GM19372 (cell line): ENCODE data around the gene GSTA1.
"Not testable (repeated sequence)": the region's sequence is repeated elsewhere in the genome, so short reads cannot be mapped to it uniquely, and the experiment has no call there.

Experiments used
- ATAC-seq: cut with Tn5 transposase; IDR thresholded peaks from one replicate; pipeline ENCODE4 v1.9.1; 2021; ENCODE audit warnings: mild to moderate bottlenecking, low read depth, moderate library complexity; ENCODE audit not compliant: unreplicated experiment

GSTA1 gene

DNA sequence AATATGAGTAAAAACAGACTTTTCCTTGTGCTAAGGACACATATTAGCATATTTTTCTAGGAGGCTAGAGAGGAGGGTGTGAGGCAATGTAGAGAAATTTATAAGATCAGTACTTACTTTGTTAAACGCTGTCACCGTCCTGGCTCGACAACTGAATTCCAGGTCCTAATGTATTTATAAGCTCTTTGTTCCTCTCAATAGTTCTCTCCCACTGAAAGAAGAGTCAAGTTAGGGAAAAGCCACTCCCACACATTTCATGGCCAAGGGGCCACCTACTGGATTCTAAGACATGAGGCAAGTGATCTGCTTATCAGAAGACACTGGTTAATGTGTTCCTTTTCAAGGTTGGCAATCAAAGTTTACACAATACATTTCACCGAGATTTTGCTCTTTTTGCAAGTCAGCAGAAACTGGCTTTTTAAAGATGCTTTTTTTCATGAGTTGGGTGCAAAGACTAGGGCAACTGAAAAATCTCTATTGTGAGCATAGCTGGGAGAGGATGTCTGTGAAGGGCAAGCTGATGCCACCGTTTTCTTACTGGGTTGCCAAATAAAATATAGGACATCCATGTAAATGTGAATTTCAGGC lies at the start of gene GSTA1:
GSTA1 (minus strand) TSS at position 149 of the 588 bp plus-strand sequence. CDS start 4,549 bp downstream, outside the sequence.
- not testable (repeated sequence) for ATAC-seq

DNA sequence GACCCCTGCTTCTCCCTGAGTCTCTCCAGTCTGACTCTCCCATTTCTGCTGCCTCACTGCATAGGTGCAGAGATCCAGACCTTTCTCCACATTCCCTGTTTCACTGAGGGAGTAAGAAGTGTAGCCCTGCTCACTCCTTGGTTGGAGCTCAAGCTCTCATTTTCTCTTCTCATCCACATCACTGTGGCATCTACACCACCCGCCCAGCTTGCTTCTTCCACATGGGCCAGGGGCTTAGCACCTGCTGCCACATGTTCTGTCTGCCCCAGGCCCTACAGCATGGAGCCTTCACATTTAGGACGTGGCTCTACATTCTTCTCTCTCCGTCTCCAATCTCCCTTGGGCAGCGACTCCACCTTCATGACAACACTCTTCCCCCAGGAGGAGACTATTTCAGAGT lies 45.5 kb upstream of the GSTA1 start:
- ATAC-seq, result no peak

DNA sequence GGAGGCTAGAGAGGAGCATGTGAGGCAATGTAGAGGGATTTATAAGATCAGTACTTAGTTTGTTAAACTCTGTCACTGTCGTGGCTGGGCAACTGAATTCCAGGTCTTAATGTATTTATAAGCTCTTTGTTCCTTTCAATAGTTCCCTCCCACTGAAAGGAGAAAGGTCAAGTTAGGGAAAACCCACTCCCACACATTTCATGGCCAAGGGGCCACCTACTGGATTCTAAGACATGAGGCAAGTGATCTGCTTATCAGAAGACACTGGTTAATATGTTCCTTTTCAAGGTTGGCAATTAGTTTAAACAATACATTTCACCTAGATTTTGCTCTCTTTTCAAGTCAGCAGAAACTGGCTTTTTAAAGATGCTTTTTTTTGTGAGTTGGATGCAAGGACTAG lies 42.4 kb upstream of the GSTA1 start:
- no peak for ATAC-seq

DNA sequence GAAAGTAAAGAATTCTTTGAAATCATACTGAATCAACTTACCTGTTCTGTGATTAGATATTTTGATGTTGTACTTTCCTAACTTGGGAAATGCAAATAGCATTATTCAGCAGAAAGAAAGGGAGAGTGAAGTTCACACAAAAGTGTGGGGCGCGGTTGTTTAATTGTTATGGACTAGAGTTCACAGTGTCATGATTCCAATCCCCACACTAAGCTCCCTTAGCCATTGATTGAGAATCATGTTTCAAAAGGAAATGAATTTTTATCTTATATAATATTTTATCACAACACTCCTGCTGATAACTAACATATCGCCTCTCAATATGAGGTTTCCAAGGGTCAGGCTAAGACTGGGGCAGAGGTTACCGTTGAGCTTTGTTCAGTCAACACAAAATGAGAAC lies 40.0 kb upstream of the GSTA1 start:
- no peak for ATAC-seq

DNA sequence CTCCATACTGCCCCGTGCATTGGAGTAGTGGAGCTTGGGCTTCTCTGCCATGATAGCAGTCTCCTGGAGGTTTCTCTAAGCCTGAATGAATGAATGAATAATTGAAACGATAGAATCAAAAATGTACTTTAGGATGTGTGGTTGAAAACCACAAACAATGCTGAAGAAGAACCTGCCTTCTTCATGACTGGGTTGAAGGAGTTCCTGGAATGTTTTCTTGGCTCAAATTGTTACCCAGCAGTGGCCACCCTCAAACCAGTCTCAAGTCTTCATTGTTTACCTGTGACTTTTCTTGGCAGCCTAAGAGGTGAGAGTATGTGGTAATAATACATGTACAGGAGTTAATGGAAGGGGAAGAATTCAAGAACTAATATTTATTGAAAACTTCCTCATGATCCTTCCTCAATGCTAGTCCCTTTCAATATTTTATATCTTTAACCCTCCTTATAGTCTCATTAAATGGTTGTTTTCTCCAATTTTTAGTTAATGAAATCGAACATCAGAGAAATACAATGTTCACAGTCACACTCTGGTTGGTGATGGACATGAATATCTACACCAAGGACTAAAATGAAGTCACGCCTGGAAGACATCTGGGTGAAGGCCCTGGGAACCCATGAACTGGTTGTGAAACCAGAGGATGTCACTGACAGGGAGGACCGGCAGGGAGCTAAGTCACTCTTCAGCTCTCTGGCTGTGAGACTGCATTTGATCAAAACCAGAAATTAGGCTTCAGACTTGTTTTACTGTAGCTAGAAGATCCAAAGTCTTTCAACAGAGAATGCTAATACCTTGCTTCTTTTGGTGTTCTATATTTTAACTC lies 37.4 kb upstream of the GSTA1 start, which contains the start of gene GSTA5:
GSTA5 (minus strand) TSS at position 51 of the 823 bp plus-strand sequence.
- no peak for ATAC-seq

DNA sequence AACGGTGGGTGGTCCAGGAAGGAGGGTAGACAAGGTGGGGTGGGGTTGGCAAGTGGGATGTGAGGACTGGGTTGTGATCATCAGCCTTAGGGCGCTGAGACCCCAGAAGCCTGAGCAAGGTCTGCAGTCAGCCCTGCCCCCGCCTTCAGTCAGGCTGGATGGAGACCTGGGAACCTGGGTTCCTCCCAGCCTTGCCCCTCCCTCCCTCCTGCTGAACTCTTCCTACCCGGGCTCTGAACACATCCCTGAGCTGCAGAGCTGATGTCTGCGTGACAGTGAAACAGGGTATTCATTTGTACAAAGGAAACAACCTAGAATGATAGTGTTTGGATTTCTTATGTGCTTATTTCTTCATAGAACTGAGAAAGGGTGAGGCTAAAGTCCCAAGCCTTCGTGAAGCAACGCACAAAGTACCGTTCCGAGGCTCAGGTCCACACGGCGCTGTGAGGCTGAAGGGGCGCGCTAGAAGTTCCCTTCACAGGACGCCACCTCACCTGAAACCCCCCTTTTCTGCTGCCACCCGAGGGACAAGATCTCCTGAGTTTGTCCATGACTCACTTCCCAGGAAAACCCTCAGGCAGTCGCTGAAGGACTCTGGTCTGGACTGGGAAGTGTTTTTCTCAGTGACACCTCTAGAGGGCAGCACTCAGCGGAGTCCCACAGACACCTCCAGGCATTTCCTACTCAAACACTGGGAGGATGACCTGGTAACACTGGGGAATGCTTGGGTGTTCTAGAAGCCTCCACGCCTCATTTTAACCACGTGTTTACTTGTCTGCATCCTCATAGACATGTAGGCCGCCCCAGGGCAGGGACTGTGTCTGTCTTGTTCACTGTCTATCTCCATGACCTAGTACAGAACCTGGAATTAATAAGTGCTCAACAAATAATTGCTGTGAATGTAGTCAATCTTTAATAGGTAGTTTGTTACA lies 35.8 kb upstream of the GSTA1 start:
- ATAC-seq, result peak; percentile 85

DNA sequence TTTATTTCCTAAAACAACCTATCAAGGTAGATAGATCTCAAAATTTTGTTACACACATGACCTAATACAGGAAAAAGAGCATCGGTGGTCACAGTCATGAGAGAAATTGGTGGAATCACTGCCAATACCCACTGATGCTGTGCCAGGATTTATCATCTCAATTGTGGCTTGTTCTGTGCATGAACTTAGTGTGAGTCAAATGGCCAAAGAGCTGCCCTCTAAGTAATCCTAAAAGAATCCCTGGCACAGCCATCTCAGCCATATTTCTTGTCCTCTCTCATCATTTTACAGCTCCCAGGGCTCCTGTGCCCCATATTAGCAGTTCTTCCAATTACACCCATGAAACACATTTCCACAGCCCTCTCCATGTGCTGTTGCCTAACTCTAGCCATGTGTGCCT lies 30.9 kb upstream of the GSTA1 start:
- no peak for ATAC-seq

DNA sequence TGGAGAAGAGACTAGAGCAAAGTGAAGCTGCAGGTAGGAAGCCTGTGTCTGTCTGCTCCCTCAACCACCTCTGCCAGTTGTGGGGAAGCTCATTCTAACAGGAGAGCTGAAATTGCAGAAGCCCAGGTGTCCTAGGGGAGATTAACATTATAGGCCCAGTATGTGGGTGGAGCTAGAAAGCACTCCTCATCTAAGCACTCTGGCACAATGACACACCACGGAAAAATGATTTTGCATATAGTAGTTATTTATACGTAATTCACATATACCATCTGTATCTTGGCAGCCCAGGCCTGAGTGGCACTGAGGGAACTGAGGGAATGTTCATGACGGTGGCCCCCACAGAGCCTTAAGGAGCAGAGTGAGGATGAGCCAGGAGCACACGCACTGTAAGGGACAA lies 27.3 kb upstream of the GSTA1 start:
- ATAC-seq, result not testable (repeated sequence)

DNA sequence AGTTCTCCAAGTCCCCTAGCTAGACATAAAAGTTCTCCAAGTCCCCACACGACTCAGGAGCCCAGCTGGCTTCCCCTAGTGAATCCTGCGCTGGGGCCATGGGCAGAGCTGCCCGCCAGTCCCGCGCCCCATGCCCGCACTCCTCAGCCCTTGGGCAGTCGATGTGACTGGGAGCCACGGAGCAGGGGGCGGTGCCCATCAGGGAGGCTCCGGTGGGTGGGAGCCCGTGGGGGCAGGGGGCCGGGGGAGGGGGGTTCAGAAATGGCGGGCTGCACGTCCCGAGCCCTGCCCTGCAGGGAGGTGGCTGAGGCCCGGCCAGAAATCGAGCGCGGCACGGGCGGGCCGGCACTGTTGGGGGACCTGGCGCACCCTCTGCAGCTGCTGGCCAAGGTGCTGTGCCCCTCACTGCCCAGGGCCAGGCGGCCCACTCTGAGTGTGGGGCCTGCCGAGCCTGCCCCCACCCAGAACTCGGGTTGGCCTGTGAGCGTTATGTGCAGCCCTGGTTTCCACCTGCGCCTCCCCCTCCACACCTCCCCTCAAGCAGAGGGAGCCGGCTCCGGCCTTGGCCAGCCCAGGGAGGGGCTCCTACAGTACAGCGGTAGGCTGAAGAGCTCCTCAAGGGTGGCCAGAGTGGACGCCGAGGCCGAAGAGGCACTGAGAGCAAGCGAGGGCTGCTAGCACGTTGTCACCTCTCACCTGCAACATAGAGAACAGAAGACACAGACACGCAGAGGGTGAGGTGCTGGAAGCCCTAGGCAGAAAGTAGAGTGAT lies 25.6 kb upstream of the GSTA1 start:
- no peak for ATAC-seq

DNA sequence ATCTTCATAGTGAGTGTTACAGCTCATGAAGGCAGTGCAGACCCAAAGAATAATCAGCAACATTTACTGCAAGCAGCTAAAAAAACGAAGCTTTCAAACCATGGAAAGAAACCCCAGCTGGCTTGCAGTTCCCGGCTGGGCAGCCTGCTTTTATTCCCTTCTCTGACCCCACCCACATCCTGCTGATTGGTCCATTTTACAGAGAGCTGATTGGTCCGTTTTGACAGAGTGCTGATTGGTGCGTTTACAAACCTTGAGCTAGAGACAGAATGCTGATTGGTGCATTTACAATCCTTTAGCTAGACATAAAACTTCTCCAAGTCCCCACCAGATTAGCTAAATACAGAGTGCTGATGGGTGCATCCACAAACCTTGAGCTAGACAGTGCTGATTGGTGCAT lies 25.0 kb upstream of the GSTA1 start:
- not testable (repeated sequence) for ATAC-seq

DNA sequence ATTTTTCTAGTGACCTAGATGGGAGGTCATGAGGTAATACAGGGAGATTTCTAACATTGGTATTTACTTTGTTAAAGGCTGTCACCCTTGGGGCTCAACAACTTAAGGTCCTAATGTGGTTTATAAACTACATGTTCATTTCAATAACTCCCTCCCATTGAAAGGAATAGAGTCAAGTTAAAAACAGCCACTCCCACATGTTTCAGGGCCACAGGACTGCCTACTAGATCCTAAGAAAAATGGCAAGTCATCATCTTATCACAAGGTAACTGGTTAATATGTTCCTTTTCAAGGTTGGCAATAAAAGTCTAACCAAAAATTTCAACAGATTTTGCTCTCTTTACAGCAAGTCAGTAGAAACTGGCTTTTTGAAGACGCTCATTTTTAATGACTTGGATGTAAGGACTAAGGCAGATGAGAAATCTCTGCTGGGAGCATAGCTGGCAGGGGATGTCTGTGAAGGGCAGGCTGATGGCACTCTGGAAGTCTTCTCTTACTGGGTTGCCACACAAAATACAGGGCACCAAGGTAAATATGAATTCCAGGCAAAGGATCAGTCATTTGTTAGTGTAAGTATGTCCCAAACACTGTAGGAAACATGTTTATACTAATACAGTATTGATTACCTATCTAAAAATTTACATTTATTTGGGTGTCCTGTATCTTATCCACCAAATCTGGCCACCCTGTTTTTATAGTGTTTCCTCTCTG lies 23.6 kb upstream of the GSTA1 start:
- not testable (repeated sequence) for ATAC-seq

DNA sequence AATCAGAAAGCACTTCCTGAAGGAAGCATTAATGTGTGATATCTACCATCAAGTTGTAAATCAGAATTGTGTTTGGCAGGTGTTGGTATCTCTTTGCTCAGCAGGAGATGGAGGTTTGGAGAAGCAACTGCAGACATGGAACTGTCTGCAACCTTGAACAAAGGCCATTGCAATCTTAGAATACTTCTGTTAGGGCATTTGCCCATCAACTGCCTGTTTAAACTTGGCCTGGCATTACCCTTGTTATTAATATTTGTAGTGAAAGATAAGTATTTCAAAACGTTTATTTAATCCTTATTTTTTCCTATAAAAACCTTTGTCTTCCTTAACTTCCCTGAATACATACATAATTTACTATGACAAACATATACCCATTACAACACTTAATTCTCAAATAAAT lies 22.9 kb upstream of the GSTA1 start:
- ATAC-seq, result no peak

DNA sequence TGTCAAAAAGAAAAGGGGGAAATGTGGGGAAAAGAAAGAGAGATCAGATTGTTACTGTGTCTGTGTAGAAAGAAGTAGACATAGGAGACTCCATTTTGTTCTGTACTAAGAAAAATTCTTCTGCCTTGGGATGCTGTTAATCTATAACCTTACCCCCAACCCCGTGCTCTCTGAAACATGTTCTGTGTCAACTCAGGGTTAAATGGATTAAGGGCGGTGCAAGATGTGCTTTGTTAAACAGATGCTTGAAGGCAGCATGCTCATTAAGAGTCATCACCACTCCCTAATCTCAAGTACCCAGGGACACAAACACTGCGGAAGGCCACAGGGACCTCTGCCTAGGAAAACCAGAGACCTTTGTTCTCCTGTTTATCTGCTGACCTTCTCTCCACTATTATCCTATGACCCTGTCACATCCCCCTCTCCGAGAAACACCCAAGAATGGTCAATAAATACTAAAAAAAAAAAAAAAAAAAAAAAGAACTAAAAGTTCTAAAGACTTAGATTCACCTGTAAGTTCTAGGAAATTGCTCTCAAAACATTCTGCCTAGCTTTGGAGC lies 22.4 kb upstream of the GSTA1 start:
- ATAC-seq, result not testable (repeated sequence)

DNA sequence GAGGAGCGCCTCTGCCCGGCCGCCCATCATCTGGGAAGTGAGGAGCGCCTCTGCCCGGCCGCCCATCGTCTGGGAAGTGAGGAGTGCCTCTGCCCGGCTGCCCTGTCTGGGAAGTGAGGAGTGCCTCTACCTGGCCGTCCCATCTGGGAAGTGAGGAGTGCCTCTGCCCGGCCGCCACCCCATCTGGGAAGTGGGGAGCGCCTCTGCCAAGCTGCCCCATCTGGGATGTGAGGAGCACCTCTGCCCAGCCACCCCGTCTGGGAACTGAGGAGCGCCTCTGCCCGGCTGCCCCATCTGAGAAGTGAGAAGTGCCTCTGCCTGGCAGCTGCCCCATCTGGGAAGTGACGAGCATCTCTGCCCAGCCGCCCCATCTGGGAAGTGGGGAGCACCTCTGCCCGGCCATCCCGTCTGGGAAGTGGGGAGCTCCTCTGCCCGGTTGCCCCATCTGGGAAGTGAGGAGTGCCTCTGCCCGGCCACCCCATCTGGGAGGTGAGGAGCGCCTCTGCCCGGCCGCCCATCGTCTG lies 21.7 kb upstream of the GSTA1 start:
- not testable (repeated sequence) for ATAC-seq

DNA sequence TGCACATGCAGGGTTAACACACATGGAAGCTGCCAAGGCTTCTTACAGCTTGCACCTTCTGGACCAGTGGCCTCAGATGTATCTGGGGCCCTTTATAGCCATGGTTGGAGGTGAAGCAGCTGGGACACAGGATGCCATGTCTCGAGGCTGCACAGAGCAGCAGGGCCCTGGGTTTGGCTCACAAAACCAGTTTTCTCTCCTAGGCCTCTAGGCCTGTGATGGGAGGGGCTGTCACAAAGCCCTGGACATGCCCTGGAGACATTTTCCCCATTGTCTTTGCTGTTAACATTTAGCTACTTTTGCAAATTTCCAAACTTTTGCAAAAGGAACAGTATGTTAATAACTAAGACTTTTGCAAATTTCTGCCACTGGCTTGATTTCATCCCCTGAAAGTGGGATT lies 18.2 kb upstream of the GSTA1 start:
- no peak for ATAC-seq

DNA sequence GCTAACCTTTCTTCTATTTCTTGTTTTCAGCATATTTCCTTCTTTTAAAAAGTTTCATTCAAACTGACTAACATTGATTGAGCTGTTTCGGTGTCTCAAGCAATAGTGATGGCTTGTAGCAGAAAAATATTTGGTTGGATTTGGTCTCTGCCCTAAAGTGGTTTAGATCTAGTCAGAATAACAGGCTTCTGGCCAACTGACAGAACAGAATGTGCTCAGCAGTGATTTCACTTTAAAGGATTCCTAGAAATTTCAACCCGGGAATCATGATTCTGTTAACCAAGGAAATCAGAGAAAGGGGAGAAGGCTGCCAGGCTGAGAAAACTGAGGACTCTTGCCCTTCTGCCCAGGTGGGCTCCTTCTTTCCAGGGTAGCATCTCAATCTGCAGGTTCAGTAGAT lies 16.6 kb upstream of the GSTA1 start:
- ATAC-seq, result no peak

DNA sequence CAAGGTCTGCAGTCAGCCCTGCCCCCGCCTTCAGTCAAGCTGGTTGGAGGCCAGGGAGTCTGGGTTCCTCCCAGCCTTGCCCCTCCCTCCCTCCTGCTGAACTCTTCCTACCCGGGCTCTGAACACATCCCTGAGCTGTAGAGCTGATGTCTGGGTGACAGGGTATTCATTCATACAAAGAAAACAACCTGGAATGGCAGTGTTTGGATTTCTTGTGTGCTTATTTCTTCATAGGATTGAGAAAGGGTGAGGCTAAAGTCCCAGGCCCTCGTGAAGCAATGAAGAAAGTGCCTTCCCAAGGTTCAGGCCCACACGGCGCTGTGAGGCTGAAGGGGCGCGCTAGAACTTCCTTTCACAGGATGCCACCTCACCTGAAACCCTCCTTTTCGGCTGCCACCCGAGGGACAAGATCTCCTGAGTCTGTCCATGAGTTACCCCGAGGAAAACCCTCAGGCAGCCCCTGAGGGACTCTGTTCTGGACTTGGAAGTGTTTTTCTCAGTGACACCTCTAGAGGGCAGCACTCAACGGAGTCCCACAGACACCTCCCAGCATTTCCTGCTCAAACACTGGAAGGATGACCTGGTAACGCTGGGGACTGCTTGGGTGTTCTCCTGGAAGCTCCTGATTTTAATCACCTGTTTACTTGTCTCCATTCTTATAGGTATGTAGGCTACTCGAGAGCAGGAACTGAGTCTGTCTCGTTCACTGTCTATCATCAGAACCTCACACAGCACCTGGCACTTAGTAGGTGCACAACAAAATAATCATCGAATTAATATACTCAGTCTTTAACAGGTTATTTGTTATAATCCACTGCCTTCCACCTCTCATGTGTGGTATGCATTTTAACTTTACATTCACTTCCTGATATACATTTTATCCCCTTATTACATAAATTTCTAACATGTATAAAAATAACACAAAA lies 11.8 kb upstream of the GSTA1 start:
- ATAC-seq, result peak; percentile 90

DNA sequence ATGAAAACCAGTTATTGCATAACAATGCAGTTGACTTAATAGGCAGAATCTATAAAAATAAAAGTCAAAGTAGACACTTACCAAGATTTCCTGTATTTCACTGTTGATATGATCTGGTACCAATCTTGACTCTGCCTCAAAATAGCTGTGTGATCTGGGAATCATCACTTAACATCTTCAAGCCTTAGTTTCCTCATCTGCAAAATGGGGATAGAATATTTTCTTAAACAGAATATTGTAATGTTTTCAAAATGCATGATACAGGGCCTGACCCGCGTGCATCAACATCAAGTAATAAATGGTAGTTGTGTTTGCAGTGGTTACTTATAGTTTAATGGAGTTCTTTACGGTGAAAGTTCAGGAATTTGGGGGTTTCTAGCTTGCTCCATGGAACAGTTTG lies 10.9 kb upstream of the GSTA1 start:
- ATAC-seq, result not testable (repeated sequence)
